OCI-LY1 (cell line): ENCODE measurements around the gene CHCHD3.

Source experiments
- H2AFZ ChIP-seq: fragments of 200-600 bp; sonication (generic), shearing (Covaris generic); 2 replicates; pipeline ENCODE4 v1.6.0; 2014; ENCODE audit warnings: antibody characterized with exemption, mild to moderate bottlenecking, low read length
- H3F3A ChIP-seq: fragments of 200-600 bp; sonication (generic), shearing (Covaris generic); 2 replicates; pipeline ENCODE4 v1.6.0; 2014; ENCODE audit warnings: mild to moderate bottlenecking, antibody characterized with exemption, low read length, moderate library complexity; ENCODE audit not compliant: insufficient read depth
- H3K27ac ChIP-seq: fragments of 200-600 bp; sonication (generic); 2 replicates; pipeline ENCODE4 v1.5.1; 2014; ENCODE audit warnings: low read length, mixed run types, mild to moderate bottlenecking, low read depth; ENCODE audit not compliant: poor library complexity, severe bottlenecking
- H3K27me3 ChIP-seq: fragments of 200-600 bp; sonication (generic); 2 replicates; pipeline ENCODE4 v1.6.0; 2014; ENCODE audit warnings: antibody characterized with exemption, mild to moderate bottlenecking, low read length, moderate library complexity; ENCODE audit not compliant: insufficient read depth
- H3K36me3 ChIP-seq: fragments of 200-600 bp; sonication (generic); 2 replicates; pipeline ENCODE4 v1.6.1; 2014; ENCODE audit warnings: mild to moderate bottlenecking, antibody characterized with exemption, low read length, moderate library complexity, mixed read lengths; ENCODE audit not compliant: insufficient read depth
- H3K4me1 ChIP-seq: fragments of 200-600 bp; sonication (generic); 2 replicates; pipeline ENCODE4 v1.5.1; 2014; ENCODE audit warnings: mild to moderate bottlenecking, low read length, moderate library complexity; ENCODE audit not compliant: insufficient read depth, severe bottlenecking
- H3K4me2 ChIP-seq: fragments of 200-600 bp; sonication (generic), shearing (Covaris generic); 2 replicates; pipeline ENCODE4 v1.6.1; 2014; ENCODE audit warnings: low read length
- H3K4me3 ChIP-seq: fragments of 200-600 bp; sonication (generic); 2 replicates; pipeline ENCODE4 v1.5.1; 2014; ENCODE audit warnings: low read length, low read depth, mild to moderate bottlenecking, mixed read lengths; ENCODE audit not compliant: poor library complexity, severe bottlenecking
- H3K79me2 ChIP-seq: fragments of 200-600 bp; shearing (Covaris generic); 2 replicates; pipeline ENCODE4 v1.6.1; 2016; ENCODE audit warnings: mixed run types, low read length, mixed read lengths; ENCODE audit not compliant: insufficient read depth
- H3K9ac ChIP-seq: fragments of 200-600 bp; sonication (generic), shearing (Covaris generic); 2 replicates; pipeline ENCODE4 v1.6.1; 2014; ENCODE audit warnings: mild to moderate bottlenecking, low read length, mixed read lengths
- H3K9me2 ChIP-seq: fragments of 200-600 bp; sonication (generic), shearing (Covaris generic); 2 replicates; pipeline ENCODE4 v1.6.1; 2014; ENCODE audit warnings: low read depth, mild to moderate bottlenecking, low read length, mixed read lengths
- H3K9me3 ChIP-seq: fragments of 200-600 bp; shearing (Covaris generic); 2 replicates; pipeline ENCODE4 v1.6.1; 2014; ENCODE audit warnings: low read length, mixed read lengths
- H4K20me1 ChIP-seq: fragments of 200-600 bp; sonication (generic), shearing (Covaris generic); 2 replicates; pipeline ENCODE4 v1.6.0; 2016; ENCODE audit warnings: mild to moderate bottlenecking, low read length; ENCODE audit not compliant: insufficient read depth
- EZH2 ChIP-seq: fragments of 200-600 bp; sonication (generic), shearing (Covaris generic); IDR thresholded peaks from 2 replicates; pipeline ENCODE4 v1.8.0; 2017; ENCODE audit warnings: borderline replicate concordance, mixed run types, mild to moderate bottlenecking, antibody characterized with exemption, low read length, moderate library complexity, mixed read lengths
- TF ChIP-seq, protein P1 (sequence below): fragments of 200-600 bp; sonication (generic), shearing (Covaris generic); IDR thresholded peaks from 2 replicates; pipeline ENCODE4 v1.5.1; 2017; ENCODE audit warnings: mild to moderate bottlenecking, antibody characterized with exemption, low read length, moderate library complexity, mixed read lengths

Gene CHCHD3

DNA sequence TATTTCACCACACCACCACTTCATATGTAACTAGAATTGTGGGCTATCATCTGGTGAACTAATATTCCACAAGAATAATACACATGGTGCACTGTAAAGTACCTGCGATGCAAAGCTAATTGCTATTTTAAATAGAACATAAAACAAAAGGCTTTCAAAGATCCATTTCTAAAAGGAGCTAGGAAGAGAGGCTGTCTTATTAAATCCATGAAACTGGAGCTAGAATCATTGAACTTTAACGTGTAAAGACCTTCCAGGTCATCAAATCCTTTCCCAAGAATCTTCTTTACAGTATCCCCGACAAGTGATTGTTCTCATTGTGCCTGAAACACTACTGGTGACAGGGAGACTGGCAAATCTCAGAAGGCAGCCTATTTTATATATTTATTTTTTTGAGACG lies 224.9 kb downstream of the CHCHD3 start:
- H3K79me2 ChIP-seq = no peaks in the 10 kb centered on the region
- H3K4me2 ChIP-seq = no peak overlapping the region

DNA sequence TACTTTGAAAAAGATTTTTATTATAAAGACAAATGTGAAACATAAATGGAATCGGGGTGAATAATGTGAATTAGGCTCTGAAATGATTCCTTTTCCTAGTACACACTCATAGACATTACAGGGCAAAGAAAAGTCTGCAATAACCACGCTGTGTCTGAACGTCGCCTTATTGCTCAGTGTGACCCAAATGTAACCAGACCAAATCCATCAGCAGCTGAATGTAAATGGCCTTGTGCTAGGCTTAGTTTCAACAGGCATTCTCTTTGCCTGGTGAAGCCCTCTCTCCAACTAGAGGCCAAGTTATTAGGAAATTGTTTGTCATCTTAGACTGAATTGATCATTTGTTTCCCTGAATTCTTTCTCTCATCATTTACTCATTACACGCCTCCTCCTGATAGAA lies 225.5 kb downstream of the CHCHD3 start:
- Histone ChIP-seq H3K27ac (no peak overlapping the region), H2AFZ (no peak overlapping the region), H4K20me1 (no peaks in the 10 kb centered on the region), H3K9me3 (no peaks in the 10 kb centered on the region), H3K36me3 (no peaks in the 10 kb centered on the region), H3K4me1 (no peaks in the 10 kb centered on the region), H3K79me2 (no peaks in the 10 kb centered on the region), H3K9me2 (no peaks in the 10 kb centered on the region), H3K4me3 (no peak overlapping the region), H3K27me3 (no peaks in the 10 kb centered on the region), H3K9ac (no peak overlapping the region), H3K4me2 (no peak overlapping the region), H3F3A (no peaks in the 10 kb centered on the region)
- TF ChIP-seq EZH2 = no peak
- TF ChIP-seq, protein P1, sequence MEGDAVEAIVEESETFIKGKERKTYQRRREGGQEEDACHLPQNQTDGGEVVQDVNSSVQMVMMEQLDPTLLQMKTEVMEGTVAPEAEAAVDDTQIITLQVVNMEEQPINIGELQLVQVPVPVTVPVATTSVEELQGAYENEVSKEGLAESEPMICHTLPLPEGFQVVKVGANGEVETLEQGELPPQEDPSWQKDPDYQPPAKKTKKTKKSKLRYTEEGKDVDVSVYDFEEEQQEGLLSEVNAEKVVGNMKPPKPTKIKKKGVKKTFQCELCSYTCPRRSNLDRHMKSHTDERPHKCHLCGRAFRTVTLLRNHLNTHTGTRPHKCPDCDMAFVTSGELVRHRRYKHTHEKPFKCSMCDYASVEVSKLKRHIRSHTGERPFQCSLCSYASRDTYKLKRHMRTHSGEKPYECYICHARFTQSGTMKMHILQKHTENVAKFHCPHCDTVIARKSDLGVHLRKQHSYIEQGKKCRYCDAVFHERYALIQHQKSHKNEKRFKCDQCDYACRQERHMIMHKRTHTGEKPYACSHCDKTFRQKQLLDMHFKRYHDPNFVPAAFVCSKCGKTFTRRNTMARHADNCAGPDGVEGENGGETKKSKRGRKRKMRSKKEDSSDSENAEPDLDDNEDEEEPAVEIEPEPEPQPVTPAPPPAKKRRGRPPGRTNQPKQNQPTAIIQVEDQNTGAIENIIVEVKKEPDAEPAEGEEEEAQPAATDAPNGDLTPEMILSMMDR = no peak

More for the DNA sequence above, 224.9 kb downstream of the CHCHD3 start:
- no peaks in the 10 kb centered on the region for H3K9me3 ChIP-seq
- no peaks in the 10 kb centered on the region for H3K36me3 ChIP-seq
- no peak overlapping the region for H3K4me3 ChIP-seq
- H2AFZ ChIP-seq = no peak overlapping the region
- H3K27ac ChIP-seq = no peak overlapping the region
- no peak for TF ChIP-seq EZH2
- TF ChIP-seq, protein P1 = no peak
- H3K9me2 ChIP-seq = no peaks in the 10 kb centered on the region
- H4K20me1 ChIP-seq = no peaks in the 10 kb centered on the region
- H3K27me3 ChIP-seq = no peaks in the 10 kb centered on the region
- no peaks in the 10 kb centered on the region for H3F3A ChIP-seq
- H3K4me1 ChIP-seq = no peaks in the 10 kb centered on the region
- no peak overlapping the region for H3K9ac ChIP-seq

DNA sequence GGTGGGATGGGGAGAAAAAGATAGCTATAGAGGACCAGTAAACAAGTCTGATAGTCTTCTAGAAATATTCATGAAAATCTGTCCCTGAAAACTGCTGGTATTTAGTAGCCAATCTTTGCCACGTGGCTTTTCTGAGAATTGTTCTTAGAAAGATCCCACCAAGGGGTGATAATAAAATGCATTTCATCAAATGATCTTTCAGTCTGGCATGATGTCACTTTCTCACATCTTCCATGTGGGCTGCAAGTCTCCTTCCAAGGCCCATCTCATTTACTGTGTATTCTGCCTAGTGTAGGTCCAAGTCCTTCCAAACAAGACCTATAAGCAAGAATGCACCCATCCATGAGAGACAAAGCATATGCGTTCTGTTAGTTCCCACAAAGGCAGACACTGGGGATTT lies 226.0 kb downstream of the CHCHD3 start:
- no peaks in the 10 kb centered on the region for H3F3A ChIP-seq
- H3K27ac ChIP-seq = no peak overlapping the region
- no peaks in the 10 kb centered on the region for H3K9me3 ChIP-seq
- no peak overlapping the region for H3K9ac ChIP-seq
- H3K4me2 ChIP-seq = no peak overlapping the region
- H4K20me1 ChIP-seq = no peaks in the 10 kb centered on the region
- H3K4me3 ChIP-seq = no peak overlapping the region
- no peaks in the 10 kb centered on the region for H3K79me2 ChIP-seq
- no peak overlapping the region for H2AFZ ChIP-seq
- no peaks in the 10 kb centered on the region for H3K4me1 ChIP-seq
- H3K9me2 ChIP-seq = no peaks in the 10 kb centered on the region
- no peaks in the 10 kb centered on the region for H3K36me3 ChIP-seq
- H3K27me3 ChIP-seq = no peaks in the 10 kb centered on the region
- TF ChIP-seq EZH2 = no peak
- TF ChIP-seq, protein P1 = no peak
